ENCODE measurements around the gene C1GALT1. TPM values are rescaled to one million over a fixed set of nuclear protein-coding genes. Genes with fewer than 3 reads are reported as not detected.
"Not testable (repeated sequence)": the region's sequence is repeated elsewhere in the genome, so short reads cannot be mapped to it uniquely, and the experiment has no call there.

C1GALT1 gene
- polyA plus RNA-seq (2013, experiment 1 of 4): 20.0 TPM
- polyA plus RNA-seq (2013, experiment 2 of 4): 16.3 TPM
- polyA plus RNA-seq (2013, experiment 3 of 4): 16.8 TPM
- 16.3 TPM for polyA plus RNA-seq (2013, experiment 4 of 4)

DNA sequence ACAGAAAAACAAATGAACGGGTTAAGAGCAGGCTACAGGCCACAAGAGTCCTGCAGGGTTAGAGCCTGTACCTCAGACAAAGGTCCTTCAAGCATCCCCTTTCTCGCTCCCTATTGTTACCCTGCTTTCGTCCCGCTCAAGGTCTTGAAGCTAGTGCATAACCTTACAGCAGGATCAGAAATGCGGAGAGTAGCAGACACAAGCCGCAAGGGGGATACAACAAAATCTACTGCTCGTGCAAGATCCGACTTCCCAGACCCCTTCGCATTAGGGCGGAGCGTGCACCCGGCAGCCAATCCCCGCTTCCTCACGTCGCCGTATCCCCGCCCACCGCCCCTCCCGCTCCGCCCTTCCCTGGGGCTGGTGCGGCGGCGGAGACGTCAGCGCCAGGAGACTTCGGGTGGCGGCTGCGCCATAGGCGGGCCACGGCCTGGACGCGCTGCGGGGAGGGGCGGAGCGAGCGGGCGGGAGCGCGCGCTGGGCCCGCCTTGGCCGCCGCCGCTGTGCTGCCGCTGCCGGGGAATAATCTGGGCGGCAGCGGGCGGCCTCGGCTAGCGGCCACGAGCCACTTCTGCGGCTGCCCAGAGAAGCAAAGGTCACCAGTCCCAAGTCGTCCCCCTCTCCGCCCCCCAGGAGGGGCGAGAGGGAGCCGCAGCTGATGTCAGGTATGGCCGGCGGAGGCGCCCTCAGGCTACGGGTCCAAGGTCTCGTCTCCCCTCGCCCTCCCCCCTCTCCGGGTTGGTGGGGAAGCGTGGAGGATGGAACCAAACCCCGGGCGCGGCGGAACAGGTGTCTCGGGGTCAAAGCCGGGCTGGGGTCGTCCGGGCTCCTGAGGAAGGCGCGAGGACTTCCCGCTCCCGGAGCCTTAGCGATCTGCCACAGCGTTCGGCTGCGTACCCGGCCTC, at the start of gene C1GALT1:
C1GALT1 (plus strand) TSS at position 389 of the 905 bp plus-strand sequence. CDS start 51,776 bp downstream, outside the sequence.
- H3K4me1 ChIP-seq (ENCODE audit: control insufficient read depth, insufficient read depth, low read length): peaks cover 19% of the 10 kb centered on the region
- H3K27me3 ChIP-seq (ENCODE audit: control insufficient read depth, insufficient read depth, low read length, poor library complexity, severe bottlenecking): no peaks in the 10 kb centered on the region
- H3K36me3 ChIP-seq (ENCODE audit: control insufficient read depth, insufficient read depth, low read length): no peaks in the 10 kb centered on the region
- 0% methylated on average over 81 to 82 of the region's 82 CpGs for whole genome bisulfite sequencing, 2 experiments
- H3K4me3 ChIP-seq (ENCODE audit: insufficient read depth, low read depth, low read length): peak within 1 kb of the TSS; percentile 63
- H3K27ac ChIP-seq (ENCODE audit: insufficient read depth, low read depth, low read length, poor library complexity, severe bottlenecking): peak within 1 kb of the TSS; percentile 94
- H3K9me3 ChIP-seq (ENCODE audit: control insufficient read depth, low read length): no peaks in the 10 kb centered on the region

DNA sequence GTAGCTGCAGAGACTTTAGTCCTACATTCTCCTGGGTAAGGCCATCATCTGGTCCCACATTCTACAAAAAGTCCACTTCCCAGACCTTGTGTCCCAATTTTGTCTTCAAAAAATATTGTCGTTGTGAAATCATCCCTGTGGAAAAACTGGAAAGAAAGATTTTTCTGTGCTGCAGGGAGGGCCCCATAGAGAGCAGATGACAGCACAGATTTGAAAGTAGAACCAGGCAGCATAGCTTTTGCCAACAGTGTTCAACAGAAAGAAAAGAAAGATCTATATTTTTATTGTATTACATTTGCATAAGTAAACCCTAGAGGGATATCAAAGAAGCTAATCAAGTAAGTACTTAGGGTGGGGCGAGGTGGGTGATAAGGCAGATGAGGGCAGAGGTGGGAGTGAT, 48.3 kb upstream of the C1GALT1 start:
- Histone ChIP-seq H3K36me3 (ENCODE audit: control insufficient read depth, insufficient read depth, low read length) (no peaks in the 10 kb centered on the region), H3K27ac (ENCODE audit: insufficient read depth, low read depth, low read length, poor library complexity, severe bottlenecking) (no peak overlapping the region), H3K27me3 (ENCODE audit: control insufficient read depth, insufficient read depth, low read length, poor library complexity, severe bottlenecking) (no peaks in the 10 kb centered on the region), H3K9me3 (ENCODE audit: control insufficient read depth, low read length) (no peaks in the 10 kb centered on the region), H3K4me1 (ENCODE audit: control insufficient read depth, insufficient read depth, low read length) (peaks cover 3% of the 10 kb centered on the region), H3K4me3 (ENCODE audit: insufficient read depth, low read depth, low read length) (no peak overlapping the region)
- 100% methylated on average over 1 to 2 of the region's 2 CpGs for WGBS, 2 experiments

DNA sequence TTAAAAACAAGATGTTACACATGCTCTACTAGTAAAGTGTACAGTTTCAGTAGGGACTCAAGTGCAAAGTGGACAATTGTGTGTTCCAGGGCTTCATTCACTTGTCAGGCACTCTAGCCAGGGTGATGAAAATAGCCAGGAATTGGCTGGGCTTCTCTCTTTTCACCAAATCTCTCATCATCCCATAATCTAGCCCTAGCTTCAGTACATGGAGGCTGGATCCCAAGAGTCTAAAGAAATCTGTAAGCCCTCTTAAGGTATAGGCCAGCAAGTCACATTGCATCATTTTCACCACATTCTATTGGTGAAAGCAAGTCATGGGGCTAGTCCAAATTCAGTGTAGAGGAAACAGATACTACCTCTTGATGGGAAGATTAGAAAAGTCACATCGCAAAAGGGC, 47.3 kb upstream of the C1GALT1 start:
- no peak overlapping the region for H3K27ac ChIP-seq (ENCODE audit: insufficient read depth, low read depth, low read length, poor library complexity, severe bottlenecking)
- no peak overlapping the region for H3K4me3 ChIP-seq (ENCODE audit: insufficient read depth, low read depth, low read length)
- H3K36me3 ChIP-seq (ENCODE audit: control insufficient read depth, insufficient read depth, low read length): no peaks in the 10 kb centered on the region
- no peaks in the 10 kb centered on the region for H3K9me3 ChIP-seq (ENCODE audit: control insufficient read depth, low read length)
- WGBS, 2 experiments: 100% methylated on average over 1 of the region's 1 CpG
- H3K4me1 ChIP-seq (ENCODE audit: control insufficient read depth, insufficient read depth, low read length): peaks cover 3% of the 10 kb centered on the region
- H3K27me3 ChIP-seq (ENCODE audit: control insufficient read depth, insufficient read depth, low read length, poor library complexity, severe bottlenecking): no peaks in the 10 kb centered on the region

DNA sequence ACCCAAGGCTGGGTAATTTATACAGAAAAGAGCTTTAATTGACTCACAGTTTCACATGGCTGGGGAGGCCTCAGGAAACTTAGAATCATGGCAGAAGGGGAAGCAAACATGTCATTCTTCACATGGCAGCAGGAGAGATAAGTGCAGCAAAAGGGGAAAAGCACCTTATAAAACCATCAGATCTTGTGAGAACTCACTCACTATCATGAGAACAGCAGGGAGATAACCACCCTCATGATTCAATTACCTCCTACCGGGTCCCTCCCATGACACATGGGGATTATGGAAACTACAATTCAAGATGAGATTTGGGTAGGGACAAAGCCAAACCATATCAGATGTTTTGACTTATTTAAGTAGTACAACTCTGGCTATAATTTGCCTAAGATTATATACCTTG, 46.4 kb upstream of the C1GALT1 start:
- not testable (repeated sequence) for H3K9me3 ChIP-seq (ENCODE audit: control insufficient read depth, low read length); H3K4me3 ChIP-seq (ENCODE audit: insufficient read depth, low read depth, low read length); H3K27ac ChIP-seq (ENCODE audit: insufficient read depth, low read depth, low read length, poor library complexity, severe bottlenecking); H3K36me3 ChIP-seq (ENCODE audit: control insufficient read depth, insufficient read depth, low read length); H3K27me3 ChIP-seq (ENCODE audit: control insufficient read depth, insufficient read depth, low read length, poor library complexity, severe bottlenecking); H3K4me1 ChIP-seq (ENCODE audit: control insufficient read depth, insufficient read depth, low read length)
- 83 to 95% methylated on average over 1 of the region's 1 CpG for WGBS, 2 experiments

DNA sequence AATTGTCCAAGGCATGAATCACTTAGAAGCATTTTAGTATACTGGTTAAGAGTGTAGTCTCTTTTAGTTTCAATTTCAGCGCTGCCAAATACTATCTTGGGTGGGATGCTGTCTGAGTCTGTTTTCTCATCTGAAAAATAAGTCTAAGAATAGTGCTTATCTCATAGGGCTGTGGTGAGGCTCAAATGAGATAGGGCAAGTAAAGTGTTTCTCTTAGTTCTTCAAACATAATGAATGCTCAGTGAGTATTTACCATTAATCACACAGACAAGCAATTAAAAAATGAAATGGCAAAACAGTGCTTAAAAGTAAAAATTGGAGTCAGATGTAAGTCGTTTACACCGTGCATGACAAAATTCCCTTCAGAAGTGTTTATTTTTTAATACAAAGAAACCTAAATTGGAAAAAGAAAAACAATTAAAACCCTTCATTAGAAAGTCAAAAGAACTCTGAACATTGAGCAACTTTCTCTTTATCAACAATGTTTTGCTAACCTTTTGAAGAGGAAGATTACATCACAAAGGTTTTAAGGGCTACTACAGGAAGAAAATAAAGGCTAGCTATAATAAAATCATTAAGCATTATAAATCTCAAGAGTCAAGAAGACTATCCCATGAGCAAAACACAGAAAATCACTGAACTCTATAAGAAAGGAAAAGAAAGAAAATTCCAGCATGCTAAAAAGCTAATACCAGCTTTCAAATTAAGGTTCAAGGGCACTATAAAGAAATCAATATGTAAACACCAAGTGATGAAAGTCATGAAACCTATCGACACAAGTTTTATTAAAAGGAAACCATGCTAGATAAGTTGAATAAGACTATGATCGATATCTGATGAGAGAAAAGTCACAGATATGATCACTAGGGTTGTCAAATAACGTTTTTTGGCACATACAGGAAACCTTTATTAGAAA, 45.6 kb upstream of the C1GALT1 start:
- no peaks in the 10 kb centered on the region for H3K4me1 ChIP-seq (ENCODE audit: control insufficient read depth, insufficient read depth, low read length)
- no peak overlapping the region for H3K4me3 ChIP-seq (ENCODE audit: insufficient read depth, low read depth, low read length)
- 87 to 93% methylated on average over 3 to 4 of the region's 6 CpGs for WGBS, 2 experiments
- no peaks in the 10 kb centered on the region for H3K9me3 ChIP-seq (ENCODE audit: control insufficient read depth, low read length)
- no peaks in the 10 kb centered on the region for H3K27me3 ChIP-seq (ENCODE audit: control insufficient read depth, insufficient read depth, low read length, poor library complexity, severe bottlenecking)
- no peaks in the 10 kb centered on the region for H3K36me3 ChIP-seq (ENCODE audit: control insufficient read depth, insufficient read depth, low read length)
- H3K27ac ChIP-seq (ENCODE audit: insufficient read depth, low read depth, low read length, poor library complexity, severe bottlenecking): no peak overlapping the region

DNA sequence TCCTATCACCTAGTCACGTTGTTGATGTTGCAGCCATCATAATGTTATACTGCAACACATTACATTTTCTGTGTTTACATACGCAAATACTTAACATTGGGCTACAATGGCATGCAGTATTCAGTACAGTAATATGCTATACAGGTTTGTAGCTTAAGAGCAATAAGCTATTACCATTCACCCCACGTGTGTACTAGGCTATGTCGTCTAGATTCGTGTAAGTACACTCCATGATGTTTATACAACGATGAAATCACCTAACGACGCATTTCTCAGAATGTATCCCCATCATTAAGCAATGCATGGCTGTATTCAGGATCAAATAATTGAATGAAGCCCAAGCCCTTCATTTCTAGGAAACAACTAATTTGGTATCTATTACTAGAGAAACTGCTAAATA, 43.4 kb upstream of the C1GALT1 start:
- 90% methylated on average over 8 of the region's 8 CpGs for WGBS, 2 experiments
- Histone ChIP-seq H3K27me3 (ENCODE audit: control insufficient read depth, insufficient read depth, low read length, poor library complexity, severe bottlenecking) (no peaks in the 10 kb centered on the region), H3K4me1 (ENCODE audit: control insufficient read depth, insufficient read depth, low read length) (no peaks in the 10 kb centered on the region), H3K4me3 (ENCODE audit: insufficient read depth, low read depth, low read length) (no peak overlapping the region), H3K36me3 (ENCODE audit: control insufficient read depth, insufficient read depth, low read length) (no peaks in the 10 kb centered on the region), H3K27ac (ENCODE audit: insufficient read depth, low read depth, low read length, poor library complexity, severe bottlenecking) (no peak overlapping the region), H3K9me3 (ENCODE audit: control insufficient read depth, low read length) (no peaks in the 10 kb centered on the region)

DNA sequence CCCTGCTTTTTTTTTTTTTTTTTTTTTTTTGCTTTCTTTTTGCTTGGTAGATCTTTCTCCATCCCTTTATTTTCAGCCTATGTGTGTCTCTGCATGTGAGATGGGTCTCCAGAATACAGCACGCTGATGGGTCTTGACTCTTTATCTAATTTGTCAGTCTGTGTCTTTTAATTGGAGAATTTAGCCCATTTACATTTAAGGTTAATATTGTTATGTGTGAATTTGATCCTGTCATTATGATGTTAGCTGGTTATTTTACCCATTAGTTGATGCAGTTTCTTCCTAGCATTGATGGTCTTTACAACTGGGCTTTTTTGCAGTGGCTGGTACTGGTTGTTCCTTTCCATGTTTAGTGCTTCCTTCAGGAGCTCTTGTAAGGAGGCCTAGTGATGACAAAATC, 38.9 kb upstream of the C1GALT1 start:
- WGBS, 2 experiments: 90 to 100% methylated on average over 1 of the region's 1 CpG
- H3K27ac ChIP-seq (ENCODE audit: insufficient read depth, low read depth, low read length, poor library complexity, severe bottlenecking); H3K4me1 ChIP-seq (ENCODE audit: control insufficient read depth, insufficient read depth, low read length); H3K9me3 ChIP-seq (ENCODE audit: control insufficient read depth, low read length); H3K4me3 ChIP-seq (ENCODE audit: insufficient read depth, low read depth, low read length); H3K27me3 ChIP-seq (ENCODE audit: control insufficient read depth, insufficient read depth, low read length, poor library complexity, severe bottlenecking); H3K36me3 ChIP-seq (ENCODE audit: control insufficient read depth, insufficient read depth, low read length): not testable (repeated sequence)

DNA sequence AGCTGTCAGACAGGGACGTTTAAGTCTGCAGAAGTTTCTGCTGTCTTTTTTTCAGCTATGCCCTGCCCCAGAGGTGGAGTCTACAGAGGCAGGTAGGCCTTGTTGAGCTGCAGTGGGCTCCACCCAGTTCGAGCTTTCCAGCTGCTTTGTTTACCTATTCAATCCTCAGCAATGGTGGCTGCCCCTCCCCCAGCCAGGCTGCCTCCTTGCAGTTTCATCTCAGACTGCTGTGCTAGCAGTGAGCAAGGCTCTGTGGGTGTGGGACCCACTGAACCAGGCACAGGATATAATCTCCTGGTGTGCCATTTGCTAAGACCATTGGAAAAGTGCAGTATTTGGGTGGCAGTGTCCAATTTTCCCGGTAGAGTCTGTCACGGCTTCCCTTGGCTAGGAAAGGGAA, 37.2 kb upstream of the C1GALT1 start:
- not testable (repeated sequence) for H3K27ac ChIP-seq (ENCODE audit: insufficient read depth, low read depth, low read length, poor library complexity, severe bottlenecking); H3K4me1 ChIP-seq (ENCODE audit: control insufficient read depth, insufficient read depth, low read length); H3K27me3 ChIP-seq (ENCODE audit: control insufficient read depth, insufficient read depth, low read length, poor library complexity, severe bottlenecking); H3K36me3 ChIP-seq (ENCODE audit: control insufficient read depth, insufficient read depth, low read length); H3K4me3 ChIP-seq (ENCODE audit: insufficient read depth, low read depth, low read length); H3K9me3 ChIP-seq (ENCODE audit: control insufficient read depth, low read length)
- WGBS, 2 experiments: 85 to 89% methylated on average over 4 of the region's 4 CpGs

DNA sequence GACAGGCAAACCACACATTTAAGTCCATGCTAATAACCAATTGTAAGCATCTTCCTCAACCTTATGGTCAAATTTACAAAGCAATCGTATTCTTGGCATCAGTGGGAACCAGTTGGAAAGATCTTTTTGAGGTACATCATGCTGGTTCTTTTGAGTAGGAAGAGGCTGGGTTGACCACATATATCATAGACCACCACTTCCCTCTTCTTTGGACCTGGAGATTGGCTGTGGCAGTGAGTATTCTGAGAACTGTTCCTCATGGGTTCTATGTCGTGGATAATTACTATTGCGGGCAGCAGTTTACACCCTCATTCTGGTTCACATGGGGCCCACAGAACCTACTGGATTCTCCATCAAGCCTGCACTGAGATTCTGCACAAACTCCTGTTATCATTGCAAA, 35.5 kb upstream of the C1GALT1 start:
- no peak overlapping the region for H3K4me3 ChIP-seq (ENCODE audit: insufficient read depth, low read depth, low read length)
- 80 to 94% methylated on average over 3 of the region's 3 CpGs for WGBS, 2 experiments
- no peaks in the 10 kb centered on the region for H3K4me1 ChIP-seq (ENCODE audit: control insufficient read depth, insufficient read depth, low read length)
- no peaks in the 10 kb centered on the region for H3K36me3 ChIP-seq (ENCODE audit: control insufficient read depth, insufficient read depth, low read length)
- no peaks in the 10 kb centered on the region for H3K27me3 ChIP-seq (ENCODE audit: control insufficient read depth, insufficient read depth, low read length, poor library complexity, severe bottlenecking)
- H3K27ac ChIP-seq (ENCODE audit: insufficient read depth, low read depth, low read length, poor library complexity, severe bottlenecking): no peak overlapping the region
- H3K9me3 ChIP-seq (ENCODE audit: control insufficient read depth, low read length): no peaks in the 10 kb centered on the region

Measured in ectodermal cell (in vitro differentiated cells).